Mesothelial cell of epicardium (in vitro differentiated cells): ENCODE results near the gene CCR5AS.

Source experiments
- DNase-seq, 2 experiments: peaks; one replicate each; pipeline ENCODE4 v3.0.0; 2021; ENCODE audit warnings: low spot score in 2 of 2; ENCODE audit not compliant: unreplicated experiment in 2 of 2
- H3K27ac Mint-ChIP-seq: 2 replicates; pipeline ENCODE4 v1.8.0; 2021; ENCODE audit warnings: mixed read lengths
- H3K27me3 Mint-ChIP-seq: 2 replicates; pipeline ENCODE4 v1.8.0; 2021; ENCODE audit warnings: low read depth, mixed read lengths
- H3K36me3 Mint-ChIP-seq: 2 replicates; pipeline ENCODE4 v1.8.0; 2021; ENCODE audit warnings: mixed read lengths
- H3K4me1 Mint-ChIP-seq: 2 replicates; pipeline ENCODE4 v1.8.0; 2021; ENCODE audit warnings: mixed read lengths
- H3K4me3 Mint-ChIP-seq: 2 replicates; pipeline ENCODE4 v1.8.0; 2021; ENCODE audit warnings: mild to moderate bottlenecking, moderate library complexity, mixed read lengths
- H3K9me3 Mint-ChIP-seq: 2 replicates; pipeline ENCODE4 v1.8.0; 2021; ENCODE audit warnings: mixed read lengths
- CTCF ChIP-seq: fragments of 200-600 bp; sonication (generic); IDR thresholded peaks from one replicate; pipeline ENCODE4 v1.5.0; 2021; ENCODE audit warnings: antibody characterized with exemption; ENCODE audit not compliant: unreplicated experiment

CCR5AS gene

GRCh38 chr3:46351646-46352045, 55.2 kb downstream of the CCR5AS start:
- no peak for TF ChIP-seq CTCF
- H3K4me1 Mint-ChIP-seq: no peaks in the 10 kb centered on the region
- H3K4me3 Mint-ChIP-seq: no peak overlapping the region
- peaks cover 11% of the 10 kb centered on the region for H3K9me3 Mint-ChIP-seq
- H3K27me3 Mint-ChIP-seq: peaks cover 69% of the 10 kb centered on the region
- H3K36me3 Mint-ChIP-seq: no peaks in the 10 kb centered on the region
- H3K27ac Mint-ChIP-seq: no peak overlapping the region
- DNase-seq: no peak

- Mint-ChIP-seq H3K4me1 (no peaks in the 10 kb centered on the region), H3K36me3 (no peaks in the 10 kb centered on the region), H3K4me3 (no peak overlapping the region), H3K9me3 (peaks cover 14% of the 10 kb centered on the region), H3K27me3 (peaks cover 55% of the 10 kb centered on the region), H3K27ac (no peak overlapping the region)
- DNase-seq: no peak
- TF ChIP-seq CTCF: no peak
Observed at GRCh38 chr3:46350262-46350565, 56.7 kb downstream of the CCR5AS start.

- Mint-ChIP-seq H3K36me3 (no peaks in the 10 kb centered on the region), H3K4me3 (no peak overlapping the region), H3K9me3 (peaks cover 16% of the 10 kb centered on the region), H3K27me3 (peaks cover 49% of the 10 kb centered on the region), H3K4me1 (no peaks in the 10 kb centered on the region), H3K27ac (no peak overlapping the region)
- no peak for DNase-seq
- no peak for TF ChIP-seq CTCF
Observed at GRCh38 chr3:46349484-46350261, 57.2 kb downstream of the CCR5AS start.

- DNase-seq: no peak
- TF ChIP-seq CTCF: no peak
- Mint-ChIP-seq H3K36me3 (no peaks in the 10 kb centered on the region), H3K9me3 (peaks cover 16% of the 10 kb centered on the region), H3K27me3 (peaks cover 43% of the 10 kb centered on the region), H3K27ac (no peak overlapping the region), H3K4me3 (no peak overlapping the region), H3K4me1 (no peaks in the 10 kb centered on the region)
Observed at GRCh38 chr3:46348823-46349482, 57.9 kb downstream of the CCR5AS start.

GRCh38 chr3:46344476-46344875, 62.4 kb downstream of the CCR5AS start:
- H3K4me3 Mint-ChIP-seq: no peak overlapping the region
- H3K4me1 Mint-ChIP-seq: no peaks in the 10 kb centered on the region
- H3K27ac Mint-ChIP-seq: no peak overlapping the region
- H3K27me3 Mint-ChIP-seq: peaks cover 4% of the 10 kb centered on the region
- no peak for DNase-seq
- no peaks in the 10 kb centered on the region for H3K36me3 Mint-ChIP-seq
- TF ChIP-seq CTCF: no peak
- H3K9me3 Mint-ChIP-seq: peaks cover 25% of the 10 kb centered on the region
